Measurements from ENCODE around the gene NCKAP5. TPM values are rescaled to one million over a fixed set of nuclear protein-coding genes. Genes with fewer than 3 reads are reported as not detected.

NCKAP5 gene
- total and polyA plus RNA-seq, 2 of the 13 experiments (the other 11 are each of a cell fraction or from before 2014, with no cell fraction given): 0.01 TPM; not detected in 1

DNA sequence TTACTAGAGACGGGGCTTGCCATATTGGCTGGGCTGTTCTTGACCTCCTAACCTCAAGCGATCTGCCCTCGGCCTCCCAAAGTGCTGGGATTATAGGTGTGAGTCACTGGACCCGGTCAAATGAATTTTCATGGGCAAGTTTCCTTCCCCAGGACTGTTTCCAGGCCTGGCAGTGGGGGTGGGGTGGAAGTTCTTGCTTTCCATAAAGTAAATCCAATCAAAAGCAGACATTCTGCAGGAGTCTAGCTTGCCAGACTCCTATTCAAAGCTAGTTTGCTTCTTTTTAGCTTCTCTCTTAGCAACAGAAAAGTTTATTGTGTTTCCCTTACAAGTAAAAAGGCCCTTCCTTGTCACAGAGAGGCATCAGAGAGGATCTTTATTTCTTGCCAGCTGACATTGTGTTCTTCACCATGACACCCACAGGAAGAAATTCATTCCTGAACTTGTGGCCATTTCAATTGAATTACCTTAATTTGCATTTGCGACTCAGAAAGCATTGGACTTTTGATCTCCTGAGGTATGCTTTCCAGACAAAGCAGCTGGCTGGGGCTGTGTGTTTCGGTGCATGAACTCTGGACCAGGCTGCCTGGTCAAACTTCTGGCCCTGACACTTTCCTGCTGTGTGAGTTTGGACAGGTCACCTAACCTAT lies 936.1 kb downstream of the NCKAP5 start (continued):
- no peak for TF ChIP-seq IRF2 (CRISPR knock-in tag; IDR thresholded peaks at IDR 0.05)
- TF ChIP-seq EP300 (IDR thresholded peaks at IDR 0.05; ENCODE audit: low read depth in 2 of 2, low read length in 2 of 2): peak in 1 of 2 experiments; percentile 45; a peak in 1 of 4 replicates
- no peak for TF ChIP-seq EP300 (CRISPR knock-in tag; IDR thresholded peaks at IDR 0.05; ENCODE audit: borderline replicate concordance)
- no peak for TF ChIP-seq EZH2 (conservative IDR thresholded peaks at IDR 0.05; ENCODE audit: low read depth, low read length)
- no peak for TF ChIP-seq NAIF1 (CRISPR knock-in tag; IDR thresholded peaks at IDR 0.05; ENCODE audit: borderline replicate concordance)
- TF ChIP-seq ZNF605 (CRISPR knock-in tag; IDR thresholded peaks at IDR 0.05): no peak
- no peak for TF ChIP-seq MYC (CRISPR knock-in tag; IDR thresholded peaks at IDR 0.05; ENCODE audit: borderline replicate concordance)
- no peak for TF ChIP-seq ZBTB8A (CRISPR knock-in tag; IDR thresholded peaks at IDR 0.05; ENCODE audit: borderline replicate concordance, low read depth)
- TF ChIP-seq ZNF260 (CRISPR knock-in tag; IDR thresholded peaks at IDR 0.05; ENCODE audit: borderline replicate concordance, low read depth): no peak
- TF ChIP-seq, protein P1, sequence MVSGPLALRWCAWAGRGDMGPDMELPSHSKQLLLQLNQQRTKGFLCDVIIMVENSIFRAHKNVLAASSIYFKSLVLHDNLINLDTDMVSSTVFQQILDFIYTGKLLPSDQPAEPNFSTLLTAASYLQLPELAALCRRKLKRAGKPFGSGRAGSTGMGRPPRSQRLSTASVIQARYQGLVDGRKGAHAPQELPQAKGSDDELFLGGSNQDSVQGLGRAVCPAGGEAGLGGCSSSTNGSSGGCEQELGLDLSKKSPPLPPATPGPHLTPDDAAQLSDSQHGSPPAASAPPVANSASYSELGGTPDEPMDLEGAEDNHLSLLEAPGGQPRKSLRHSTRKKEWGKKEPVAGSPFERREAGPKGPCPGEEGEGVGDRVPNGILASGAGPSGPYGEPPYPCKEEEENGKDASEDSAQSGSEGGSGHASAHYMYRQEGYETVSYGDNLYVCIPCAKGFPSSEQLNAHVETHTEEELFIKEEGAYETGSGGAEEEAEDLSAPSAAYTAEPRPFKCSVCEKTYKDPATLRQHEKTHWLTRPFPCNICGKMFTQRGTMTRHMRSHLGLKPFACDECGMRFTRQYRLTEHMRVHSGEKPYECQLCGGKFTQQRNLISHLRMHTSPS (CRISPR knock-in tag; IDR thresholded peaks at IDR 0.05; ENCODE audit: low read depth): no peak
- no peak for TF ChIP-seq NONO (IDR thresholded peaks at IDR 0.05)
- TF ChIP-seq NONO (CRISPR knock-in tag; conservative IDR thresholded peaks at IDR 0.05): peak; percentile 18; the same call in 1 of the 2 replicates
- no peak; the same call in 1 of the 2 replicates for TF ChIP-seq HDAC2 (CRISPR knock-in tag; IDR thresholded peaks at IDR 0.05)
- TF ChIP-seq, protein P2, sequence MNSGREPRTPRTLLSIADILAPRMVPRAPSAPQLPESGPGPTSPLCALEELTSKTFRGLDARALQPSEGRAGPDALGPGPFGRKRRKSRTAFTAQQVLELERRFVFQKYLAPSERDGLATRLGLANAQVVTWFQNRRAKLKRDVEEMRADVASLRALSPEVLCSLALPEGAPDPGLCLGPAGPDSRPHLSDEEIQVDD (CRISPR knock-in tag; IDR thresholded peaks at IDR 0.05; ENCODE audit: borderline replicate concordance): no peak
- TF ChIP-seq, protein P3, sequence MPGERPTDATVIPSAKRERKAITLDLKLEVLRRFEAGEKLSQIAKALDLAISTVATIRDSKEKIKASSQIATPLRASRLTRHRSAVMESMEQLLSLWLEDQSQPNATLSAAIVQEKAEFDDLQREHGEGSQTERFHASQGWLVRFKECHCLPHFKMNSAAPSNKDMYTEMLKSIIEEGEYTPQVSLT (CRISPR knock-in tag; IDR thresholded peaks at IDR 0.05; ENCODE audit: borderline replicate concordance, low read depth): no peak
- TF ChIP-seq, protein P4, sequence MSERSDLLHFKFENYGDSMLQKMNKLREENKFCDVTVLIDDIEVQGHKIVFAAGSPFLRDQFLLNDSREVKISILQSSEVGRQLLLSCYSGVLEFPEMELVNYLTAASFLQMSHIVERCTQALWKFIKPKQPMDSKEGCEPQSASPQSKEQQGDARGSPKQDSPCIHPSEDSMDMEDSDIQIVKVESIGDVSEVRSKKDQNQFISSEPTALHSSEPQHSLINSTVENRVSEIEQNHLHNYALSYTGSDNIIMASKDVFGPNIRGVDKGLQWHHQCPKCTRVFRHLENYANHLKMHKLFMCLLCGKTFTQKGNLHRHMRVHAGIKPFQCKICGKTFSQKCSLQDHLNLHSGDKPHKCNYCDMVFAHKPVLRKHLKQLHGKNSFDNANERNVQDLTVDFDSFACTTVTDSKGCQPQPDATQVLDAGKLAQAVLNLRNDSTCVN (CRISPR knock-in tag; IDR thresholded peaks at IDR 0.05; ENCODE audit: borderline replicate concordance): no peak
- TF ChIP-seq, protein P5, sequence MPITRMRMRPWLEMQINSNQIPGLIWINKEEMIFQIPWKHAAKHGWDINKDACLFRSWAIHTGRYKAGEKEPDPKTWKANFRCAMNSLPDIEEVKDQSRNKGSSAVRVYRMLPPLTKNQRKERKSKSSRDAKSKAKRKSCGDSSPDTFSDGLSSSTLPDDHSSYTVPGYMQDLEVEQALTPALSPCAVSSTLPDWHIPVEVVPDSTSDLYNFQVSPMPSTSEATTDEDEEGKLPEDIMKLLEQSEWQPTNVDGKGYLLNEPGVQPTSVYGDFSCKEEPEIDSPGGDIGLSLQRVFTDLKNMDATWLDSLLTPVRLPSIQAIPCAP (CRISPR knock-in tag; IDR thresholded peaks at IDR 0.05; ENCODE audit: low read depth): no peak
- TF ChIP-seq EED (CRISPR knock-in tag; IDR thresholded peaks at IDR 0.05): no peak
- no peak for TF ChIP-seq ZNF782 (CRISPR knock-in tag; IDR thresholded peaks at IDR 0.05; ENCODE audit: borderline replicate concordance)
- no peak for TF ChIP-seq SSRP1 (CRISPR knock-in tag; IDR thresholded peaks at IDR 0.05)
- TF ChIP-seq HNRNPL (IDR thresholded peaks at IDR 0.05; ENCODE audit: low read depth, low read length): no peak
- TF ChIP-seq, protein P6, sequence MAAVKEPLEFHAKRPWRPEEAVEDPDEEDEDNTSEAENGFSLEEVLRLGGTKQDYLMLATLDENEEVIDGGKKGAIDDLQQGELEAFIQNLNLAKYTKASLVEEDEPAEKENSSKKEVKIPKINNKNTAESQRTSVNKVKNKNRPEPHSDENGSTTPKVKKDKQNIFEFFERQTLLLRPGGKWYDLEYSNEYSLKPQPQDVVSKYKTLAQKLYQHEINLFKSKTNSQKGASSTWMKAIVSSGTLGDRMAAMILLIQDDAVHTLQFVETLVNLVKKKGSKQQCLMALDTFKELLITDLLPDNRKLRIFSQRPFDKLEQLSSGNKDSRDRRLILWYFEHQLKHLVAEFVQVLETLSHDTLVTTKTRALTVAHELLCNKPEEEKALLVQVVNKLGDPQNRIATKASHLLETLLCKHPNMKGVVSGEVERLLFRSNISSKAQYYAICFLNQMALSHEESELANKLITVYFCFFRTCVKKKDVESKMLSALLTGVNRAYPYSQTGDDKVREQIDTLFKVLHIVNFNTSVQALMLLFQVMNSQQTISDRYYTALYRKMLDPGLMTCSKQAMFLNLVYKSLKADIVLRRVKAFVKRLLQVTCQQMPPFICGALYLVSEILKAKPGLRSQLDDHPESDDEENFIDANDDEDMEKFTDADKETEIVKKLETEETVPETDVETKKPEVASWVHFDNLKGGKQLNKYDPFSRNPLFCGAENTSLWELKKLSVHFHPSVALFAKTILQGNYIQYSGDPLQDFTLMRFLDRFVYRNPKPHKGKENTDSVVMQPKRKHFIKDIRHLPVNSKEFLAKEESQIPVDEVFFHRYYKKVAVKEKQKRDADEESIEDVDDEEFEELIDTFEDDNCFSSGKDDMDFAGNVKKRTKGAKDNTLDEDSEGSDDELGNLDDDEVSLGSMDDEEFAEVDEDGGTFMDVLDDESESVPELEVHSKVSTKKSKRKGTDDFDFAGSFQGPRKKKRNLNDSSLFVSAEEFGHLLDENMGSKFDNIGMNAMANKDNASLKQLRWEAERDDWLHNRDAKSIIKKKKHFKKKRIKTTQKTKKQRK (IDR thresholded peaks at IDR 0.05; ENCODE audit: low read length): no peak

Measured in HepG2 (cell line).